Lower leg skin (tissue), 3 donors: ENCODE results near the gene GABBR2.

Source experiments
- POLR2A ChIP-seq, 2 donors: fragments of 450-650 bp; IDR thresholded peaks; one replicate each; pipeline ENCODE4 v1.6.1; 2016 to 2017; ENCODE audit warnings: antibody characterized with exemption in 2 of 2, mild to moderate bottlenecking in 1 of 2, moderate library complexity in 1 of 2
- TF ChIP-seq, protein P1 (sequence below), 3 donors: fragments of 450-650 bp; IDR thresholded peaks; one replicate each; pipeline ENCODE4 v1.5.1; 2016; ENCODE audit warnings: antibody characterized with exemption in 3 of 3, mild to moderate bottlenecking in 3 of 3, moderate library complexity in 2 of 3

DNA sequence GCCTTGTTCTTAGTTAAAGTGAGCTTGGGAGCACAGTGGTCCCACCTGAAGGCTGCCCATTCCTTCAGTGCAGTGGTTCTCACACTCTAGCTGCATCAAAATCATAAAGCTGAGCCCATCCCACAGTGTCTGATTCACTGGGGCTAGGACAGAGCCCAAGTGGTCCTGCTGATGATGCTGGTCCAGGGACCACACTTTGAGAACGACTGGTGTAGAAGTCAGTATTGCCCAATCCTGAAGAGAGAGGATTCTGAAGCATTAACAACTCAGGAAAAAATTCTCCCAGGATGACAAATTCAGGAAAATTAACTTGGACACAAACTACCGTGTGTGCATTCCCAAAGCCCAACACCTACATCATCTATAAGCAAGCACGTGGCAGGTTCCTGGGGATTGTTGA, 176.2 kb downstream of the GABBR2 start:
- TF ChIP-seq POLR2A (IDR thresholded peaks at IDR 0.05) = no peak
- TF ChIP-seq, protein P1, sequence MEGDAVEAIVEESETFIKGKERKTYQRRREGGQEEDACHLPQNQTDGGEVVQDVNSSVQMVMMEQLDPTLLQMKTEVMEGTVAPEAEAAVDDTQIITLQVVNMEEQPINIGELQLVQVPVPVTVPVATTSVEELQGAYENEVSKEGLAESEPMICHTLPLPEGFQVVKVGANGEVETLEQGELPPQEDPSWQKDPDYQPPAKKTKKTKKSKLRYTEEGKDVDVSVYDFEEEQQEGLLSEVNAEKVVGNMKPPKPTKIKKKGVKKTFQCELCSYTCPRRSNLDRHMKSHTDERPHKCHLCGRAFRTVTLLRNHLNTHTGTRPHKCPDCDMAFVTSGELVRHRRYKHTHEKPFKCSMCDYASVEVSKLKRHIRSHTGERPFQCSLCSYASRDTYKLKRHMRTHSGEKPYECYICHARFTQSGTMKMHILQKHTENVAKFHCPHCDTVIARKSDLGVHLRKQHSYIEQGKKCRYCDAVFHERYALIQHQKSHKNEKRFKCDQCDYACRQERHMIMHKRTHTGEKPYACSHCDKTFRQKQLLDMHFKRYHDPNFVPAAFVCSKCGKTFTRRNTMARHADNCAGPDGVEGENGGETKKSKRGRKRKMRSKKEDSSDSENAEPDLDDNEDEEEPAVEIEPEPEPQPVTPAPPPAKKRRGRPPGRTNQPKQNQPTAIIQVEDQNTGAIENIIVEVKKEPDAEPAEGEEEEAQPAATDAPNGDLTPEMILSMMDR (IDR thresholded peaks at IDR 0.05) = no peak
